Lung (tissue), 12 donors: ENCODE data around the gene MMP24. TPM values are rescaled to one million over a fixed set of nuclear protein-coding genes. Genes with fewer than 3 reads are reported as not detected.

Source experiments
- ATAC-seq: fragments of 200-7000 bp; cut with Tn5 transposase; one replicate; pipeline ENCODE4 v1.9.1; 2020; ENCODE audit warnings: moderate number of reproducible peaks; ENCODE audit not compliant: insufficient read depth, low FRiP score
- DNase-seq, 3 donors: peaks; one replicate each; pipeline ENCODE4 v3.0.0-alpha.2; 2013 to 2017
- H3K27ac ChIP-seq, 2 donors: one replicate each; pipeline ENCODE4 v1.5.1; 2013; ENCODE audit warnings: mild to moderate bottlenecking in 2 of 2, moderate library complexity in 2 of 2, control low read depth in 1 of 2, inconsistent platforms in 1 of 2, low read depth in 1 of 2, low read length in 1 of 2
- H3K27me3 ChIP-seq, 3 donors: one replicate each; pipeline ENCODE4 v1.5.1; 2013; ENCODE audit warnings: low read length in 2 of 3; ENCODE audit not compliant: control insufficient read depth in 3 of 3, insufficient read depth in 3 of 3
- H3K36me3 ChIP-seq, 4 donors: one replicate each; pipeline ENCODE4 v1.5.1; 2013; ENCODE audit warnings: low read length in 4 of 4, mild to moderate bottlenecking in 1 of 4, moderate library complexity in 1 of 4; ENCODE audit not compliant: control insufficient read depth in 4 of 4, insufficient read depth in 4 of 4
- H3K4me1 ChIP-seq, 5 donors: one replicate each; pipeline ENCODE4 v1.5.1; 2013; ENCODE audit warnings: low read length in 5 of 5, mild to moderate bottlenecking in 2 of 5, moderate library complexity in 1 of 5; ENCODE audit not compliant: control insufficient read depth in 5 of 5, insufficient read depth in 5 of 5
- H3K4me3 ChIP-seq: one replicate; pipeline ENCODE4 v1.5.1; 2013; ENCODE audit warnings: mild to moderate bottlenecking, control low read depth, moderate library complexity
- H3K9ac ChIP-seq, 2 donors: one replicate each; pipeline ENCODE4 v1.5.1; 2013; ENCODE audit warnings: low read length in 2 of 2, control low read depth in 1 of 2; ENCODE audit not compliant: insufficient read depth in 1 of 2
- H3K9me3 ChIP-seq, 4 donors: one replicate each; pipeline ENCODE4 v1.5.1; 2013; ENCODE audit warnings: low read length in 3 of 4, mild to moderate bottlenecking in 1 of 4, moderate library complexity in 1 of 4; ENCODE audit not compliant: control insufficient read depth in 4 of 4, insufficient read depth in 3 of 4
- CTCF ChIP-seq: IDR thresholded peaks from 2 replicates; pipeline ENCODE4 v1.5.1; 2012; ENCODE audit warnings: mild to moderate bottlenecking; ENCODE audit errors: control extremely low read depth, extremely low read depth
- WGBS, 2 donors: extraction: QIAGEN DNeasy Blood & Tissue Kit; methylation state at CpG; one replicate each; pipeline ENCODE4 v1.1.7; 2013; 5-methylcytosine and 5-hydroxymethylcytosine counted together
- polyA plus RNA-seq, 2 donors: library from polyadenylated mRNA; stranded (reverse); fragments of 200-250 nt; gene quantifications; one replicate each; pipeline ENCODE4 v1.2.1, GENCODE V29; 2013
- total RNA-seq, 2 donors: library from RNA; depleted of rRNA in 1 of 2; stranded (reverse); fragments of >200 nt in 1 of 2; gene quantifications; one replicate each; pipeline ENCODE4 v1.2.1, GENCODE V29; 2014 to 2021
- donor health status: control.
- donor health status: control.
- donor health status: Bipolar disorder and iron deficiency.
- donor health status: healthy.
- donor health status: DM: yes; HTN: yes; CAD: no.

Gene MMP24
- total and polyA plus RNA-seq, 4 donors: 2.3 to 10.1 (median 6.7) TPM

- DNase-seq: peak; percentile 51 to 70 (median 63)
- Histone ChIP-seq H3K9ac (no peak overlapping the region), H3K4me3 (no peak overlapping the region), H3K27ac (no peak overlapping the region), H3K36me3 (peaks cover 0 to 32% (median 4%) of the 10 kb centered on the region in 4 donors), H3K4me1 (peaks cover 0 to 5% (median 0%) of the 10 kb centered on the region in 5 donors), H3K9me3 (no peaks in the 10 kb centered on the region), H3K27me3 (no peaks in the 10 kb centered on the region)
- TF ChIP-seq CTCF: peak; percentile 43
- ATAC-seq: no peak
- WGBS, 2 donors: 58 to 71% methylated on average over 14 of the region's 14 CpGs
Measured at GRCh38 chr20:35269055-35269781, 42.7 kb downstream of the MMP24 start.

GRCh38 chr20:35270021-35270902 is 43.8 kb downstream of the MMP24 start:
- H3K4me3 ChIP-seq: no peak overlapping the region
- no peaks in the 10 kb centered on the region for H3K4me1 ChIP-seq
- no peaks in the 10 kb centered on the region for H3K9me3 ChIP-seq
- ATAC-seq (no peak), DNase-seq (no peak)
- no peaks in the 10 kb centered on the region for H3K27me3 ChIP-seq
- H3K9ac ChIP-seq: no peak overlapping the region
- peak overlapping the region in 1 of 2 donors; percentile 16 for H3K27ac ChIP-seq
- TF ChIP-seq CTCF: no peak
- WGBS, 2 donors: 88 to 93% methylated on average over 19 of the region's 19 CpGs
- H3K36me3 ChIP-seq: peaks cover 0 to 38% (median 4%) of the 10 kb centered on the region in 4 donors

- TF ChIP-seq CTCF: no peak
- 92 to 93% methylated on average over 20 of the region's 20 CpGs for WGBS, 2 donors
- no peak overlapping the region for H3K9ac ChIP-seq
- H3K4me1 ChIP-seq: no peaks in the 10 kb centered on the region
- no peaks in the 10 kb centered on the region for H3K27me3 ChIP-seq
- DNase-seq (no peak), ATAC-seq (no peak)
- peaks cover 0 to 41% (median 4%) of the 10 kb centered on the region in 4 donors for H3K36me3 ChIP-seq
- H3K27ac ChIP-seq: peak overlapping the region in 1 of 2 donors; percentile 15
- no peaks in the 10 kb centered on the region for H3K9me3 ChIP-seq
- no peak overlapping the region for H3K4me3 ChIP-seq
Measured at GRCh38 chr20:35271073-35271882, 44.8 kb downstream of the MMP24 start.
